Loucy (cell line): ENCODE data around the gene MED17.

ENCODE experiments used
- H2AFZ ChIP-seq: fragments of 200-600 bp; sonication (generic); 2 replicates; pipeline ENCODE4 v1.6.0; 2016; ENCODE audit warnings: antibody characterized with exemption, mild to moderate bottlenecking, low read length, moderate library complexity
- H3F3A ChIP-seq: fragments of 200-600 bp; 2 replicates; pipeline ENCODE4 v1.6.0; 2016; ENCODE audit warnings: antibody characterized with exemption, low read depth, mild to moderate bottlenecking
- H3K27me3 ChIP-seq: fragments of 200-600 bp; sonication (generic); 2 replicates; pipeline ENCODE4 v1.6.1; 2014; ENCODE audit warnings: low read length, mild to moderate bottlenecking; ENCODE audit not compliant: insufficient read depth, poor library complexity, severe bottlenecking
- H3K36me3 ChIP-seq: fragments of 200-600 bp; sonication (generic); 2 replicates; pipeline ENCODE4 v1.6.1; 2016; ENCODE audit warnings: low read length; ENCODE audit not compliant: insufficient read depth
- H3K4me1 ChIP-seq: fragments of 200-600 bp; sonication (generic); 2 replicates; pipeline ENCODE4 v1.5.1; 2014; ENCODE audit warnings: low read length, mild to moderate bottlenecking; ENCODE audit not compliant: insufficient read depth, poor library complexity, severe bottlenecking
- H3K4me2 ChIP-seq: fragments of 200-600 bp; sonication (generic); 2 replicates; pipeline ENCODE4 v1.6.0; 2014; ENCODE audit warnings: antibody characterized with exemption, low read length, low read depth, mild to moderate bottlenecking; ENCODE audit not compliant: poor library complexity, severe bottlenecking
- H3K4me3 ChIP-seq: fragments of 200-600 bp; sonication (generic); 2 replicates; pipeline ENCODE4 v1.5.1; 2014; ENCODE audit warnings: low read length, mild to moderate bottlenecking, mixed read lengths; ENCODE audit not compliant: poor library complexity, severe bottlenecking
- H3K79me2 ChIP-seq: fragments of 200-600 bp; sonication (generic); 2 replicates; pipeline ENCODE4 v1.6.1; 2014; ENCODE audit warnings: low read length; ENCODE audit not compliant: insufficient read depth
- H3K9ac ChIP-seq: fragments of 200-600 bp; sonication (generic); 2 replicates; pipeline ENCODE4 v1.6.0; 2014; ENCODE audit warnings: mild to moderate bottlenecking, low read depth, low read length, moderate library complexity; ENCODE audit not compliant: poor library complexity, severe bottlenecking
- H3K9me2 ChIP-seq: fragments of 200-600 bp; sonication (generic); replicated peaks from 2 replicates; pipeline ENCODE4 v1.6.1; 2016; ENCODE audit warnings: low read depth, low read length, mixed read lengths
- H3K9me3 ChIP-seq: fragments of 200-600 bp; sonication (generic); 2 replicates; pipeline ENCODE4 v1.6.1; 2014; ENCODE audit warnings: mild to moderate bottlenecking, antibody characterized with exemption, low read length, low read depth; ENCODE audit not compliant: insufficient read depth
- H4K20me1 ChIP-seq: fragments of 200-600 bp; sonication (generic); 2 replicates; pipeline ENCODE4 v1.6.0; 2014; ENCODE audit warnings: antibody characterized with exemption, low read length, mild to moderate bottlenecking; ENCODE audit not compliant: insufficient read depth, poor library complexity, severe bottlenecking
- EZH2phosphoT487 ChIP-seq: fragments of 200-600 bp; IDR thresholded peaks from 2 replicates; pipeline ENCODE4 v1.6.1; 2018; ENCODE audit warnings: antibody characterized with exemption, mild to moderate bottlenecking, moderate library complexity, borderline replicate concordance
- TF ChIP-seq, protein P1 (sequence below): fragments of 200-600 bp; sonication (generic); conservative IDR thresholded peaks from 2 replicates; pipeline ENCODE4 v1.5.1; 2014; ENCODE audit warnings: mild to moderate bottlenecking, antibody characterized with exemption, low read length

Gene MED17

DNA sequence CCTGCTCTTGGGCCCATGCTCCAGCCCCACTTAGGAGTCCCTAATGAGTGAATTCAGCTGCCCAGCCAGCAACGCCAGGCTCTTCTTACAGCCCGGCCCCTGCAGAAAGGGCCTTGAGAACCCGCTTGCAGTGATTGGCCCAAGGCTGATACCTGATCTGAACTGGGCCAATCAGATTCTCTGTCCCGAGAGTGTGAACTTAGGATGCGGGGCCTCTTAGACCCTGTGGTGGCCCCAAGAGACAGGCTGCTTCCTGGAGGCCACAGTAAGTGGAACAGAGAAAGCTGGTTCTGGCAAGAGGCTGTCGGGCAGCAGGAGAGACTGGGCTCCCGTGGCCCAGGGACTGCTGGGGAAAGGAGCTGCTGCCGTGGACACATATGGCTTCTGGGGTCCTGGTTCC, 54.9 kb downstream of the MED17 start:
- Histone ChIP-seq H3K79me2 (no peaks in the 10 kb centered on the region), H3K4me3 (no peak overlapping the region), H3K4me1 (no peaks in the 10 kb centered on the region), H3K36me3 (no peaks in the 10 kb centered on the region), H3K9ac (no peak overlapping the region), H3K4me2 (no peak overlapping the region), H4K20me1 (no peaks in the 10 kb centered on the region), H3F3A (no peaks in the 10 kb centered on the region), H2AFZ (no peak overlapping the region), H3K27me3 (no peaks in the 10 kb centered on the region), H3K9me2 (no peaks in the 10 kb centered on the region), H3K9me3 (no peaks in the 10 kb centered on the region)
- TF ChIP-seq, protein P1, sequence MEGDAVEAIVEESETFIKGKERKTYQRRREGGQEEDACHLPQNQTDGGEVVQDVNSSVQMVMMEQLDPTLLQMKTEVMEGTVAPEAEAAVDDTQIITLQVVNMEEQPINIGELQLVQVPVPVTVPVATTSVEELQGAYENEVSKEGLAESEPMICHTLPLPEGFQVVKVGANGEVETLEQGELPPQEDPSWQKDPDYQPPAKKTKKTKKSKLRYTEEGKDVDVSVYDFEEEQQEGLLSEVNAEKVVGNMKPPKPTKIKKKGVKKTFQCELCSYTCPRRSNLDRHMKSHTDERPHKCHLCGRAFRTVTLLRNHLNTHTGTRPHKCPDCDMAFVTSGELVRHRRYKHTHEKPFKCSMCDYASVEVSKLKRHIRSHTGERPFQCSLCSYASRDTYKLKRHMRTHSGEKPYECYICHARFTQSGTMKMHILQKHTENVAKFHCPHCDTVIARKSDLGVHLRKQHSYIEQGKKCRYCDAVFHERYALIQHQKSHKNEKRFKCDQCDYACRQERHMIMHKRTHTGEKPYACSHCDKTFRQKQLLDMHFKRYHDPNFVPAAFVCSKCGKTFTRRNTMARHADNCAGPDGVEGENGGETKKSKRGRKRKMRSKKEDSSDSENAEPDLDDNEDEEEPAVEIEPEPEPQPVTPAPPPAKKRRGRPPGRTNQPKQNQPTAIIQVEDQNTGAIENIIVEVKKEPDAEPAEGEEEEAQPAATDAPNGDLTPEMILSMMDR: no peak
- no peak for TF ChIP-seq EZH2phosphoT487

DNA sequence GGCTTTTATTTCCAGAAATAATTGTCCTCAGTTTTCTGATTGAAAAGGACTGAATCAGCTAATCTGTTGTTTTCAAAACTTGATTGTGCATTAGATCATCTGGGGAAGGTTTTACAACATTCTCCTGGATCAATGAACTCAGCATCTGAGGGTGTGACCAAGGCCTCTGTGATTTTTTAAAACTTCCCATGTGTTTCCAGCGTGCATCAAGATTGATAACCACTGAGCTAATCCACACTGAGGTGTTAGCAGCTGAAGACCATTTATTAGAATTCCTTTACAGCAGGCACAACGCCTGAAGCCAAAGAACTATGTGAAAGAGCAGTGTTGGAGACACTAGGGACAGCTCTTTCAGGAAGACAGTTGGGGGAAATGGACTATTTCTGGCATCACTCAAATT, 56.1 kb downstream of the MED17 start:
- no peaks in the 10 kb centered on the region for H3K9me3 ChIP-seq
- H3K79me2 ChIP-seq: no peaks in the 10 kb centered on the region
- H3K4me1 ChIP-seq: no peaks in the 10 kb centered on the region
- no peaks in the 10 kb centered on the region for H3K27me3 ChIP-seq
- no peaks in the 10 kb centered on the region for H3K36me3 ChIP-seq
- no peaks in the 10 kb centered on the region for H4K20me1 ChIP-seq
- H2AFZ ChIP-seq: no peak overlapping the region
- no peaks in the 10 kb centered on the region for H3K9me2 ChIP-seq
- H3F3A ChIP-seq: no peaks in the 10 kb centered on the region
- no peak overlapping the region for H3K4me3 ChIP-seq
- no peak overlapping the region for H3K9ac ChIP-seq
- TF ChIP-seq, protein P1: no peak
- no peak for TF ChIP-seq EZH2phosphoT487
- H3K4me2 ChIP-seq: no peak overlapping the region

DNA sequence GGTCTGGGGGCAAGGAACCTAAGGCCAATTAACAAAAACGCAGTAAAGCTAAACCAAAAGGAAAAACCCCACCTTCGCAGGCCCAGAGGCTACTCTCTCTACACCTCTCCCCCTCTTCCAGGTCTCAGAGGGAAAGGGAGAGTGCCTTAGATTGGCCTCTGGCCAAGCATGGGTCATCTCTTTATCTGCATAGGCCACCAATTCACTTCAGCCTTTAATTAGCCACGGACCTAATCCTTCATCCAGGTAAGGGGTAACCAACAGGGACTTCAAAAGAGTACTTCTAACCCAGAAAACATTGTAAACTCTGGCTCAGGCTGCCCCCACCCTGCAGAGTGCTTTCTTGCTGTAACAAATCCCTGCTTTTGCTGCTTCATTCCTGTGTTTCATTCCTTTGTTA, 56.9 kb downstream of the MED17 start:
- no peaks in the 10 kb centered on the region for H3K9me2 ChIP-seq
- H2AFZ ChIP-seq: no peak overlapping the region
- no peaks in the 10 kb centered on the region for H3K9me3 ChIP-seq
- H3K4me1 ChIP-seq: no peaks in the 10 kb centered on the region
- no peaks in the 10 kb centered on the region for H3K27me3 ChIP-seq
- no peaks in the 10 kb centered on the region for H3K79me2 ChIP-seq
- TF ChIP-seq, protein P1: no peak
- no peak for TF ChIP-seq EZH2phosphoT487
- no peaks in the 10 kb centered on the region for H4K20me1 ChIP-seq
- H3K4me3 ChIP-seq: no peak overlapping the region
- H3K4me2 ChIP-seq: no peak overlapping the region
- H3K36me3 ChIP-seq: no peaks in the 10 kb centered on the region
- H3K9ac ChIP-seq: no peak overlapping the region
- H3F3A ChIP-seq: no peaks in the 10 kb centered on the region
